NCI-H1048 (cell line): ENCODE measurements around the gene C16orf82.
"Not testable (repeated sequence)": the region's sequence is repeated elsewhere in the genome, so short reads cannot be mapped to it uniquely, and the experiment has no call there.

Experiments
- DNase-seq: peaks from one replicate; lab custom pipeline; 2025; lab: John Stamatoyannopoulos, UW

The C16orf82 gene

GRCh38 chr16:27066668-27067537 is at the start of gene C16orf82:
TSS of gene C16orf82 (plus strand) at chr16:27066927.
- DNase-seq: no peak

- no peak for DNase-seq
These were observed 46.7 kb upstream of the C16orf82 start for GRCh38 chr16:27020031-27020430.

- DNase-seq: no peak
These were observed 42.7 kb upstream of the C16orf82 start for GRCh38 chr16:27024010-27024409.

- no peak for DNase-seq
These were observed 41.1 kb upstream of the C16orf82 start for GRCh38 chr16:27025581-27025980.

GRCh38 chr16:27027971-27028370 is 38.8 kb upstream of the C16orf82 start:
- DNase-seq: no peak

GRCh38 chr16:27028591-27029110 is 38.1 kb upstream of the C16orf82 start:
- DNase-seq: no peak

GRCh38 chr16:27029525-27029924 is 37.2 kb upstream of the C16orf82 start:
- no peak for DNase-seq

GRCh38 chr16:27033281-27033979 is 33.3 kb upstream of the C16orf82 start:
- DNase-seq: no peak

GRCh38 chr16:27040732-27041131 is 26.0 kb upstream of the C16orf82 start:
- no peak for DNase-seq

GRCh38 chr16:27046958-27047518 is 19.7 kb upstream of the C16orf82 start:
- DNase-seq: no peak

- DNase-seq: no peak
These were observed 18.4 kb upstream of the C16orf82 start for GRCh38 chr16:27048316-27048715.

- no peak for DNase-seq
These were observed 17.6 kb upstream of the C16orf82 start for GRCh38 chr16:27049117-27049516.

- no peak for DNase-seq
These were observed 14.7 kb upstream of the C16orf82 start for GRCh38 chr16:27052007-27052406.

- no peak for DNase-seq
These were observed 12.7 kb upstream of the C16orf82 start for GRCh38 chr16:27053996-27054395.

GRCh38 chr16:27058299-27058698 is 8.4 kb upstream of the C16orf82 start:
- DNase-seq: no peak

GRCh38 chr16:27070776-27071175 is 4.0 kb downstream of the C16orf82 start:
- DNase-seq: no peak

- no peak for DNase-seq
These were observed 7.0 kb downstream of the C16orf82 start for GRCh38 chr16:27073733-27074132.

GRCh38 chr16:27080895-27081294 is 14.2 kb downstream of the C16orf82 start:
- DNase-seq: no peak

GRCh38 chr16:27083861-27084261 is 17.1 kb downstream of the C16orf82 start:
- no peak for DNase-seq

- DNase-seq: no peak
These were observed 17.7 kb downstream of the C16orf82 start for GRCh38 chr16:27084307-27085028.

GRCh38 chr16:27085182-27085581 is 18.5 kb downstream of the C16orf82 start:
- no peak for DNase-seq

GRCh38 chr16:27086031-27086430 is 19.3 kb downstream of the C16orf82 start:
- DNase-seq: not testable (repeated sequence)
